Neural progenitor cell (in vitro differentiated cells): ENCODE measurements around the gene CACNA1B. TPM values are rescaled to one million over a fixed set of nuclear protein-coding genes. Genes with fewer than 3 reads are reported as not detected.

Experiments
- DNase-seq: peaks from one replicate; pipeline ENCODE4 v3.0.0-alpha.2; 2016; ENCODE audit warnings: low spot score
- H2AFZ ChIP-seq: fragments of 200-600 bp; sonication (generic); replicated peaks from 2 replicates; pipeline ENCODE4 v1.6.1; 2016; ENCODE audit warnings: antibody characterized with exemption
- H3F3A ChIP-seq: fragments of 200-600 bp; sonication (generic); 2 replicates; pipeline ENCODE4 v1.6.1; 2016; ENCODE audit warnings: antibody characterized with exemption, low read depth
- H3K27ac ChIP-seq: fragments of 200-600 bp; sonication (generic); 2 replicates; pipeline ENCODE4 v1.5.1; 2016; ENCODE audit warnings: mild to moderate bottlenecking
- H3K27me3 ChIP-seq: fragments of 200-600 bp; sonication (generic); 2 replicates; pipeline ENCODE4 v1.6.1; 2016; ENCODE audit warnings: mild to moderate bottlenecking, moderate library complexity
- H3K36me3 ChIP-seq: fragments of 200-600 bp; sonication (generic); 2 replicates; pipeline ENCODE4 v1.5.1; 2016
- H3K4me1 ChIP-seq: fragments of 200-600 bp; sonication (generic); 2 replicates; pipeline ENCODE4 v1.6.1; 2016; ENCODE audit warnings: mixed run types
- H3K4me2 ChIP-seq: fragments of 200-600 bp; sonication (generic); 2 replicates; pipeline ENCODE4 v1.6.1; 2016
- H3K4me3 ChIP-seq: fragments of 200-600 bp; sonication (generic); 2 replicates; pipeline ENCODE4 v1.5.1; 2016
- H3K79me2 ChIP-seq: fragments of 200-600 bp; sonication (generic); 2 replicates; pipeline ENCODE4 v1.6.1; 2016; ENCODE audit warnings: low read depth
- H3K9ac ChIP-seq: fragments of 200-600 bp; sonication (generic); 2 replicates; pipeline ENCODE4 v1.6.1; 2016
- H3K9me3 ChIP-seq: fragments of 200-600 bp; sonication (generic); 2 replicates; pipeline ENCODE4 v1.5.1; 2016; ENCODE audit warnings: low read depth
- H4K20me1 ChIP-seq: fragments of 200-600 bp; sonication (generic); 2 replicates; pipeline ENCODE4 v1.6.1; 2016; ENCODE audit warnings: low read depth
- H3K27ac Mint-ChIP-seq: 3 replicates; pipeline ENCODE4 v1.8.0; 2021; ENCODE audit warnings: mixed read lengths
- H3K27me3 Mint-ChIP-seq: 2 replicates; pipeline ENCODE4 v1.8.0; 2022; ENCODE audit warnings: low read depth, mild to moderate bottlenecking, inconsistent platforms, moderate library complexity, mixed read lengths; ENCODE audit not compliant: insufficient read depth
- H3K36me3 Mint-ChIP-seq: 3 replicates; pipeline ENCODE4 v1.8.0; 2021; ENCODE audit warnings: mixed read lengths
- H3K4me1 Mint-ChIP-seq: 3 replicates; pipeline ENCODE4 v1.8.0; 2021; ENCODE audit warnings: mixed read lengths
- H3K4me3 Mint-ChIP-seq: 3 replicates; pipeline ENCODE4 v1.8.0; 2021; ENCODE audit warnings: mild to moderate bottlenecking, moderate library complexity, mixed read lengths
- H3K9me3 Mint-ChIP-seq: 3 replicates; pipeline ENCODE4 v1.8.0; 2020; ENCODE audit warnings: mixed read lengths
- EZH2 ChIP-seq: fragments of 200-600 bp; sonication (generic); IDR thresholded peaks from 2 replicates; pipeline ENCODE4 v1.6.1; 2017; ENCODE audit warnings: antibody characterized with exemption, mild to moderate bottlenecking, moderate library complexity
- EZH2phosphoT487 ChIP-seq: fragments of 200-600 bp; sonication (generic); IDR thresholded peaks from 2 replicates; pipeline ENCODE4 v1.6.1; 2017; ENCODE audit warnings: antibody characterized with exemption
- total RNA-seq: library from RNA; depleted of rRNA; stranded (reverse); fragments of >200 nt; gene quantifications from 2 replicates; pipeline ENCODE4 v1.2.3, GENCODE V29; 2015; ENCODE audit warnings: low replicate concordance
- TF ChIP-seq, protein P1 (sequence below): fragments of 200-600 bp; sonication (generic); IDR thresholded peaks from 2 replicates; pipeline ENCODE4 v1.5.1; 2017; ENCODE audit warnings: antibody characterized with exemption, mild to moderate bottlenecking

CACNA1B gene
- total RNA-seq, 1 donor from 2014 or later: 0.30 TPM

DNA sequence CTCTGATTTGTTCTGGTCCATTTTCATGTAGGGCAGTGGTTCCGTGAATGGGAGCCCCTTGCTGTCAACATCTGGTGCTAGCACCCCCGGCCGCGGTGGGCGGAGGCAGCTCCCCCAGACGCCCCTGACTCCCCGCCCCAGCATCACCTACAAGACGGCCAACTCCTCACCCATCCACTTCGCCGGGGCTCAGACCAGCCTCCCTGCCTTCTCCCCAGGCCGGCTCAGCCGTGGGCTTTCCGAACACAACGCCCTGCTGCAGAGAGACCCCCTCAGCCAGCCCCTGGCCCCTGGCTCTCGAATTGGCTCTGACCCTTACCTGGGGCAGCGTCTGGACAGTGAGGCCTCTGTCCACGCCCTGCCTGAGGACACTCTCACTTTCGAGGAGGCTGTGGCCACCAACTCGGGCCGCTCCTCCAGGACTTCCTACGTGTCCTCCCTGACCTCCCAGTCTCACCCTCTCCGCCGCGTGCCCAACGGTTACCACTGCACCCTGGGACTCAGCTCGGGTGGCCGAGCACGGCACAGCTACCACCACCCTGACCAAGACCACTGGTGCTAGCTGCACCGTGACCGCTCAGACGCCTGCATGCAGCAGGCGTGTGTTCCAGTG, 244.0 kb downstream of the CACNA1B start:
- Histone ChIP-seq H2AFZ (no peak overlapping the region), H3K36me3 (no peaks in the 10 kb centered on the region), H4K20me1 (no peaks in the 10 kb centered on the region), H3K79me2 (no peaks in the 10 kb centered on the region), H3K9ac (no peak overlapping the region), H3K9me3 (no peaks in the 10 kb centered on the region), H3K27me3 (no peaks in the 10 kb centered on the region), H3K4me1 (no peaks in the 10 kb centered on the region), H3K4me2 (no peak overlapping the region), H3K27ac (no peak overlapping the region), H3F3A (no peaks in the 10 kb centered on the region), H3K4me3 (no peak overlapping the region)
- Mint-ChIP-seq H3K27me3 (peaks cover 8% of the 10 kb centered on the region), H3K27ac (no peak overlapping the region), H3K4me3 (no peak overlapping the region), H3K4me1 (no peaks in the 10 kb centered on the region), H3K36me3 (no peaks in the 10 kb centered on the region), H3K9me3 (peaks cover 12% of the 10 kb centered on the region)
- TF ChIP-seq EZH2phosphoT487 (no peak), EZH2 (no peak)
- TF ChIP-seq, protein P1, sequence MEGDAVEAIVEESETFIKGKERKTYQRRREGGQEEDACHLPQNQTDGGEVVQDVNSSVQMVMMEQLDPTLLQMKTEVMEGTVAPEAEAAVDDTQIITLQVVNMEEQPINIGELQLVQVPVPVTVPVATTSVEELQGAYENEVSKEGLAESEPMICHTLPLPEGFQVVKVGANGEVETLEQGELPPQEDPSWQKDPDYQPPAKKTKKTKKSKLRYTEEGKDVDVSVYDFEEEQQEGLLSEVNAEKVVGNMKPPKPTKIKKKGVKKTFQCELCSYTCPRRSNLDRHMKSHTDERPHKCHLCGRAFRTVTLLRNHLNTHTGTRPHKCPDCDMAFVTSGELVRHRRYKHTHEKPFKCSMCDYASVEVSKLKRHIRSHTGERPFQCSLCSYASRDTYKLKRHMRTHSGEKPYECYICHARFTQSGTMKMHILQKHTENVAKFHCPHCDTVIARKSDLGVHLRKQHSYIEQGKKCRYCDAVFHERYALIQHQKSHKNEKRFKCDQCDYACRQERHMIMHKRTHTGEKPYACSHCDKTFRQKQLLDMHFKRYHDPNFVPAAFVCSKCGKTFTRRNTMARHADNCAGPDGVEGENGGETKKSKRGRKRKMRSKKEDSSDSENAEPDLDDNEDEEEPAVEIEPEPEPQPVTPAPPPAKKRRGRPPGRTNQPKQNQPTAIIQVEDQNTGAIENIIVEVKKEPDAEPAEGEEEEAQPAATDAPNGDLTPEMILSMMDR: no peak
- DNase-seq: no peak

DNA sequence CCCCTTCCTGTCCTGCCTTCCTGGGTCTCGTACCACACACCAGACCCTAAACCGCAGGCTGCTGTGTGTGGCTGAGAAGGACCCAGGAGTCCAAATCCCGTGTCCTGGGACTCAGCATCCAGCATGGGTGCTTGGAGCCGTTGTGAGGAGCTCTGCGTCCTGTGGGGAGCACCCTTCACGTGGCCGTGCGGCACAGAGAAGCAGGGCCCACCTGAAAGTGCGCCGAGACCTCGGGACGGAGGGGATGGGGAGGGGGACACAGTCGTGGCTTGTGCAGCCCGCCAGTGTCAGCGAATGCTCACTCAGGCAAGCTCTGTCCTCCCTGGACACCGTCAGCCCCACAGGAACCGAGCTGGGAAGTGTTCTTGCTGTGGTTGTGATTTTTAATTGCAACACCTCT, 244.6 kb downstream of the CACNA1B start:
- Mint-ChIP-seq H3K9me3 (peaks cover 12% of the 10 kb centered on the region), H3K4me3 (no peak overlapping the region), H3K4me1 (no peaks in the 10 kb centered on the region), H3K36me3 (no peaks in the 10 kb centered on the region), H3K27ac (no peak overlapping the region), H3K27me3 (peaks cover 6% of the 10 kb centered on the region)
- Histone ChIP-seq H3K4me1 (no peaks in the 10 kb centered on the region), H4K20me1 (no peaks in the 10 kb centered on the region), H2AFZ (no peak overlapping the region), H3K27ac (no peak overlapping the region), H3K9ac (no peak overlapping the region), H3K4me3 (no peak overlapping the region), H3K27me3 (no peaks in the 10 kb centered on the region), H3K79me2 (no peaks in the 10 kb centered on the region), H3F3A (no peaks in the 10 kb centered on the region), H3K4me2 (no peak overlapping the region), H3K9me3 (no peaks in the 10 kb centered on the region), H3K36me3 (no peaks in the 10 kb centered on the region)
- DNase-seq: no peak
- no peak for TF ChIP-seq EZH2
- TF ChIP-seq EZH2phosphoT487: no peak
- TF ChIP-seq, protein P1: no peak

DNA sequence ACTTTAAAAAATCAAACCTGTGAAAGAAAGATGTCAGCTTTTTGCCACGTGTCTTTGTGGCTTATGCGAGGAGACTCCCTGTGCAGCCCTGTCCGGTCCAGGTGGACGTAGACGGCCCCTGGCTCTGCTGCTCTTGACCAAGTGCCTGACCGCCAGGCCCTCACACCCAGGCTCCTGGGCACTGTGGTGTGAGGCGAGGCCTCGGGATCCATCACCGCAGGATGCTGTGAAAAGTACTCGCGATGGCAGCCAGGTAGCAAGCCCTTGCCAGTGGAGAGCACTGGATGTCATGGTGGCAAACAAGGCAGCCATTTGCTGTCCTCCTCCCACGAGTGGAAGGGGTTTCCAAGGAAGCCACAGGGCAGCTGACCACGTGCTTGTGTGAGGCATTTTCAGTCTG, 245.1 kb downstream of the CACNA1B start:
- Histone ChIP-seq H3K4me1 (no peaks in the 10 kb centered on the region), H3K4me3 (no peak overlapping the region), H4K20me1 (no peaks in the 10 kb centered on the region), H3F3A (no peaks in the 10 kb centered on the region), H3K9ac (no peak overlapping the region), H3K36me3 (no peaks in the 10 kb centered on the region), H3K79me2 (no peaks in the 10 kb centered on the region), H3K9me3 (no peaks in the 10 kb centered on the region), H3K4me2 (no peak overlapping the region), H3K27me3 (no peaks in the 10 kb centered on the region), H2AFZ (no peak overlapping the region), H3K27ac (no peak overlapping the region)
- Mint-ChIP-seq H3K27me3 (peaks cover 6% of the 10 kb centered on the region), H3K9me3 (peaks cover 12% of the 10 kb centered on the region), H3K27ac (no peak overlapping the region), H3K4me3 (no peak overlapping the region), H3K4me1 (no peaks in the 10 kb centered on the region), H3K36me3 (no peaks in the 10 kb centered on the region)
- no peak for DNase-seq
- TF ChIP-seq EZH2 (no peak), EZH2phosphoT487 (no peak)
- TF ChIP-seq, protein P1: no peak
